Naive B cell (primary cell): ENCODE measurements around the gene ABCG1. TPM values are rescaled to one million over a fixed set of nuclear protein-coding genes. Genes with fewer than 3 reads are reported as not detected.

Source experiments
- ATAC-seq, 2 donors: fragments of 150-1000 bp; cut with Tn5 transposase; 2 replicates each; pipeline ENCODE4 v1.10.0; 2021; ENCODE audit warnings: low read depth in 2 of 2, mild to moderate bottlenecking in 2 of 2, moderate library complexity in 2 of 2
- DNase-seq: peaks from one replicate; pipeline ENCODE4 v3.0.0; 2022
- H3K27ac Mint-ChIP-seq, 6 donors: one replicate each; pipeline ENCODE4 v1.8.0; 2020 to 2022; ENCODE audit warnings: mild to moderate bottlenecking in 6 of 6, mixed read lengths in 6 of 6, moderate library complexity in 5 of 6, inconsistent platforms in 2 of 6
- H3K27me3 Mint-ChIP-seq, 3 donors: one replicate each; pipeline ENCODE4 v1.8.0; 2021 to 2022; ENCODE audit warnings: mixed read lengths in 3 of 3, mild to moderate bottlenecking in 1 of 3
- H3K36me3 Mint-ChIP-seq, 2 donors: one replicate each; pipeline ENCODE4 v1.8.0; 2020 to 2022; ENCODE audit warnings: mixed read lengths in 2 of 2, inconsistent platforms in 1 of 2, mild to moderate bottlenecking in 1 of 2
- H3K4me1 Mint-ChIP-seq, 3 donors: one replicate each; pipeline ENCODE4 v1.8.0; 2020 to 2022; ENCODE audit warnings: mixed read lengths in 3 of 3, inconsistent platforms in 1 of 3, mild to moderate bottlenecking in 1 of 3, moderate library complexity in 1 of 3
- H3K4me3 Mint-ChIP-seq, 8 donors: one replicate each; pipeline ENCODE4 v1.8.0; 2020 to 2022; ENCODE audit warnings: mild to moderate bottlenecking in 8 of 8, mixed read lengths in 8 of 8, moderate library complexity in 8 of 8, inconsistent platforms in 2 of 8
- H3K9me3 Mint-ChIP-seq, 7 donors: one replicate each; pipeline ENCODE4 v1.8.0; 2020 to 2022; ENCODE audit warnings: mixed read lengths in 7 of 7, mild to moderate bottlenecking in 5 of 7, inconsistent platforms in 2 of 7, moderate library complexity in 1 of 7
- polyA plus RNA-seq, 6 donors: library from polyadenylated mRNA; unstranded; fragments of 300-500 nt; fragmentation: Illumina TruSeq; gene quantifications; one replicate each; pipeline ENCODE4 v1.2.3, GENCODE V29; 2021; ENCODE audit warnings: low read depth in 6 of 6

The ABCG1 gene
- polyA plus RNA-seq, 6 donors from 2014 or later = 20.7 to 34.3 (median 25.1) TPM

- peak overlapping the region; percentile 97 to 100 (median 99) for H3K27ac Mint-ChIP-seq
- H3K9me3 Mint-ChIP-seq = no peaks in the 10 kb centered on the region
- ATAC-seq (peak; percentile 59 to 63), DNase-seq (peak; percentile 90)
- H3K4me1 Mint-ChIP-seq = peaks cover 53 to 90% (median 80%) of the 10 kb centered on the region in 3 donors
- H3K27me3 Mint-ChIP-seq = no peaks in the 10 kb centered on the region
- H3K4me3 Mint-ChIP-seq = peak overlapping the region; percentile 74 to 92 (median 84)
- no peaks in the 10 kb centered on the region for H3K36me3 Mint-ChIP-seq
Observed at GRCh38 chr21:42233067-42233961, 14.4 kb downstream of the ABCG1 start.

GRCh38 chr21:42234041-42234440, 15.1 kb downstream of the ABCG1 start:
- DNase-seq (no peak), ATAC-seq (no peak)
- Mint-ChIP-seq H3K4me3 (peak overlapping the region; percentile 76 to 92 (median 86)), H3K36me3 (no peaks in the 10 kb centered on the region), H3K27ac (peak overlapping the region; percentile 97 to 100 (median 99)), H3K9me3 (no peaks in the 10 kb centered on the region), H3K27me3 (no peaks in the 10 kb centered on the region), H3K4me1 (peaks cover 56 to 90% (median 79%) of the 10 kb centered on the region in 3 donors)

DNA sequence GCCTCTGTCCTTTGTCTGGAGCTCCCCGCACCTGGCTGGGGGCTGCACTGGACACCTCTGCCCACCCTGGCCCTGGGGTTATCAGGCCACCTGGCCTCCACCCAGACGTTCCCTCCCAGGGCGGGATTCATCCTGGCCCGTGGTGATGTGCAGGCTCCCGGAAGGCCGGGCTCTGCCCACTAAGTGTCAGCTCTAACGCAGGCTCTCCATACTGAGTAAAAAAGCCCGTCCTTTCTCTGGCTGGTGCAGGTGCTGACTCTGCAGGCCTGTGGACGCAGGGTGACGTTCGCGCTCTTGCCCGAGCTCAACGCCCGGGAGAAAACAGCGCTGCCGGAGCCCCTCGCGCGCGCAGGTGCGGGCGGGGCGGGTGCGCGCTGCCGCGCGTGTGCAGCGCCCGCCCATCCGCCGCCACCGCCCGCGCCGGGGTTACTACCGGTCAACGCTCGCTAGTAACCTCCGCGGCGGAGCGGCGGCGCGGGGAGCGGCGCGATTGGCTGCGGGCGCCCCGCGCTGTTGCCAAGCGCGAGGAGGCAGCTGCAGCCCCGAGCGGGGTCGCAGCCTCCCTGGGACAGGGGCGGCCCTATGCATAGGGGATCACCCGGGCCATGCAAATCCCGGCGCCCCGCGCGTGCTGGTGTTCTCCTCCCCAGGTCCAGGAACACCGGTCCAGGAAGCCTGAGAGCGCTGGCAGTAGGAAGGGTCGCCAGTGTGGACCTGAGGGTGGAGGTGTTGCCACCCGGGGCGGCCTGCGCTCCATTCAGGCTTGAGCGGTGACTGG, 15.7 kb downstream of the ABCG1 start:
- peak overlapping the region; percentile 97 to 100 (median 99) for H3K27ac Mint-ChIP-seq
- ATAC-seq (peak; percentile 57 to 59), DNase-seq (peak; percentile 91)
- H3K36me3 Mint-ChIP-seq = no peaks in the 10 kb centered on the region
- no peaks in the 10 kb centered on the region for H3K9me3 Mint-ChIP-seq
- H3K4me1 Mint-ChIP-seq = peaks cover 56 to 86% (median 78%) of the 10 kb centered on the region in 3 donors
- peak overlapping the region; percentile 76 to 92 (median 87) for H3K4me3 Mint-ChIP-seq
- H3K27me3 Mint-ChIP-seq = no peaks in the 10 kb centered on the region

DNA sequence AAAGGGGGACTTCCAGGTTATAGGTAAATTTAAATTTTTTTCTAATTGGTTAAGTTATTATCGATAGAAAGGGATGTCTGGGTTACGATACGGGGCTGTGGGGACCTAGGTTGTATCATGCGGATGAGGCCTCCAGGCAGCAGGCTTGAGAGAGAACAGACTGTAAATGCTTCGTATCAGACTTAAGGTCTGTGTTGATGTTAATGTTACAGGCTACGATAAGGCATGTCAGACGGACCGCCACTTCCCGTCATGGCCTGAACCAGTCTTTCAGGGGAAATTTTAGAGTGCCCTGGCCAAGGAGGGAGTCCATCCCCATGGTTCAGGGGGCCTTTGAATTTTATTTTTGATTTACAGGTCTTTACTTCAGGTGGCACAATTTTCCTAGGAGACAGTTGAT, 16.7 kb downstream of the ABCG1 start:
- no peak for ATAC-seq
- Mint-ChIP-seq H3K27me3 (no peaks in the 10 kb centered on the region), H3K9me3 (no peaks in the 10 kb centered on the region), H3K27ac (peak overlapping the region; percentile 93 to 98 (median 96)), H3K4me3 (peak overlapping the region in 7 of 8 donors; percentile 76 to 89 (median 85)), H3K4me1 (peaks cover 56 to 85% (median 78%) of the 10 kb centered on the region in 3 donors), H3K36me3 (no peaks in the 10 kb centered on the region)
- DNase-seq = no peak

- peak overlapping the region in 7 of 8 donors; percentile 76 to 89 (median 85) for H3K4me3 Mint-ChIP-seq
- H3K27ac Mint-ChIP-seq = peak overlapping the region; percentile 93 to 98 (median 96)
- peaks cover 56 to 82% (median 74%) of the 10 kb centered on the region in 3 donors for H3K4me1 Mint-ChIP-seq
Observed at GRCh38 chr21:42236014-42236413, 17.1 kb downstream of the ABCG1 start.

GRCh38 chr21:42236693-42237092, 17.8 kb downstream of the ABCG1 start:
- peak overlapping the region; percentile 78 to 98 (median 94) for H3K27ac Mint-ChIP-seq
- H3K36me3 Mint-ChIP-seq = no peaks in the 10 kb centered on the region
- H3K9me3 Mint-ChIP-seq = no peaks in the 10 kb centered on the region
- peak overlapping the region in 7 of 8 donors; percentile 63 to 85 (median 83) for H3K4me3 Mint-ChIP-seq
- no peak for ATAC-seq
- DNase-seq = no peak
- no peaks in the 10 kb centered on the region for H3K27me3 Mint-ChIP-seq
- H3K4me1 Mint-ChIP-seq = peaks cover 56 to 75% (median 68%) of the 10 kb centered on the region in 3 donors

More at GRCh38 chr21:42236014-42236413, 17.1 kb downstream of the ABCG1 start:
- ATAC-seq = no peak
- Mint-ChIP-seq H3K27me3 (no peaks in the 10 kb centered on the region), H3K9me3 (no peaks in the 10 kb centered on the region), H3K36me3 (no peaks in the 10 kb centered on the region)
- DNase-seq = no peak

- DNase-seq (no peak), ATAC-seq (no peak)
- Mint-ChIP-seq H3K27me3 (no peaks in the 10 kb centered on the region), H3K9me3 (no peaks in the 10 kb centered on the region), H3K27ac (peak overlapping the region in 4 of 6 donors; percentile 78 to 98 (median 95)), H3K4me3 (peak overlapping the region in 6 of 8 donors; percentile 12 to 84 (median 64)), H3K4me1 (peaks cover 58 to 74% (median 71%) of the 10 kb centered on the region in 3 donors), H3K36me3 (no peaks in the 10 kb centered on the region)
Observed at GRCh38 chr21:42237161-42237560, 18.2 kb downstream of the ABCG1 start.

GRCh38 chr21:42237577-42237976, 18.6 kb downstream of the ABCG1 start:
- Mint-ChIP-seq H3K4me3 (peak overlapping the region in 4 of 8 donors; percentile 12 to 83 (median 46)), H3K9me3 (no peaks in the 10 kb centered on the region), H3K27me3 (no peaks in the 10 kb centered on the region), H3K27ac (peak overlapping the region in 3 of 6 donors; percentile 94 to 98 (median 96)), H3K4me1 (peaks cover 58 to 74% (median 71%) of the 10 kb centered on the region in 3 donors), H3K36me3 (no peaks in the 10 kb centered on the region)
- DNase-seq (no peak), ATAC-seq (no peak)

DNA sequence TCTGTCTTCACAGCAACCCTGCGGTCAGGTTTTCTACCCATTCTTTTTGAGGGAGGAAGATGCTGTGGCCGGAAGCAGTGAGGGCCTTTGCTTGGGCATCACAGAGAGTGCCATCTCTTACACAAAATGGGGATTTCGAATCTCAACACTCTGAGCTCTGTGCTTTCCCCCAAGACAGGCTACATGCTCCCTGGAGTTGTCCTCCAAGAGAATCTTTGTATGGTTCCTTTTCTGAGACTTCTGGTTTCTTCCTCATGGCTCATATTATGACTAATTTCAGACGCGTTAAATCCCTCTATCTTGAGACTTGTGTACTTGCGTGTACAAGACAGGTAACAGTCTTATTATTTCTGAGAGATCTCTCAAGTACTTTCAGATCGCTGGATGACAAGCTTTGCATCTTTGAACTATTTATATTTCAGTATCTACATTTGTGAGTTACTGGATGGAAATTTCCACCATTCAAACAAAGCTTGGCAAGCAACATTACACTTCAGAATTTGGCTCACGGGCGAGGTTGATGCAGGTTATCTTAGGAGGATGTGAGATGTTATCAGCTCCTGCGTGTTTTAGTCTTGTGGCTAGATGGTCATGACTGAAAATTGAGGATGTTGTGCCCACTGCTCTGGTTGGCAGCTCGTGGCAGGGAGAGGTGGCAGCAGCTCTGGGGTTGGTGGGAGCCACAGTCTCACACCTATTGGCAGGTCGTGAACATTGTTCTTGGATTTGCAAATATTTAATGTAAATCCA, 19.4 kb downstream of the ABCG1 start:
- no peaks in the 10 kb centered on the region for H3K27me3 Mint-ChIP-seq
- peak overlapping the region in 3 of 8 donors; percentile 12 to 46 (median 42) for H3K4me3 Mint-ChIP-seq
- ATAC-seq = no peak
- no peak for DNase-seq
- H3K27ac Mint-ChIP-seq = peak overlapping the region in 5 of 6 donors; percentile 30 to 81 (median 71)
- H3K36me3 Mint-ChIP-seq = no peaks in the 10 kb centered on the region
- no peaks in the 10 kb centered on the region for H3K9me3 Mint-ChIP-seq
- peaks cover 56 to 74% (median 69%) of the 10 kb centered on the region in 3 donors for H3K4me1 Mint-ChIP-seq

GRCh38 chr21:42239556-42239955, 20.6 kb downstream of the ABCG1 start:
- Mint-ChIP-seq H3K36me3 (no peaks in the 10 kb centered on the region), H3K4me3 (no peak overlapping the region), H3K27ac (peak overlapping the region in 1 of 6 donors; percentile 18), H3K27me3 (no peaks in the 10 kb centered on the region), H3K9me3 (no peaks in the 10 kb centered on the region), H3K4me1 (peaks cover 47 to 69% (median 57%) of the 10 kb centered on the region in 3 donors)
- no peak for DNase-seq
- no peak for ATAC-seq

DNA sequence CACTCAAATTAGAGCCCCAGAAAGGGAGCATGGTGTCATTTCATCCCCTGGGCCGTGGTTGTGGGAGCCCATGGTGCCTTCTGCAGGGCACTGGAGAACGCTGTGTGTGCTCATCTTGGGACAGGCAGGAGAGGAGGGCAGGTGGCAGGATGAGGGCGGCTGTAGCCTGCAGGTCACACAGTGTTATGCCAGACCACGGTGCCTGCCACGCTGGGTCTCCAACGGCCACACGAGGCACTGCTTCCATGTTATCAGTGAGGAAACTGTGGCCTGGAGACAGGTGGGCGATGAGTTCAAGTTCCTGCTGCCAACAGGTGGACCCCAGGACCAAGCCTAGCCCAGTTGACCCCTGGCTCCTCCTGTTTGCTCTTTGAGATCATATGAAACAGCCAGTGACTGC, 21.0 kb downstream of the ABCG1 start:
- DNase-seq = no peak
- Mint-ChIP-seq H3K27ac (peak overlapping the region in 2 of 6 donors; percentile 24 to 58), H3K4me1 (peaks cover 44 to 68% (median 54%) of the 10 kb centered on the region in 3 donors)

DNA sequence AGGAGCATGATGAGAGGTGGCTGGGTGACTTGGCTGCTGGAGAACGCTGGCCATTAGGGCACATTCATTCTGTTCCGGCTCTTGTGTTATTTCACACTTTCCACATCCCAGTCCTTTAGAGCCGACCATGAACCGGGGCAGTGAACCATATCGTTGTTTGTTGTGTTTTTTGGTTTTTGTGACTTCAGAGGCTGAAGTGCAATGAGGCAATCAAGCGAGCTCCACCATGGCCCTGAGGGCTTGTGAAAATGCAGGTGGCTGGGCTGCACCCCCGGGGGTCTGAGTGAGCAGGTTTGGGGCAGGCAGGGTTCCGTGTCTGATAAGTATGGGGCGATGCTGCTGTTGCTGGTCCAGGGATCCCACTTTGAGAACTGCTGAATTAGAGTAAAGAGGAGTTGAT, 23.7 kb downstream of the ABCG1 start:
- DNase-seq (peak; percentile 47), ATAC-seq (peak; percentile 65 to 74)
- Mint-ChIP-seq H3K27ac (peak overlapping the region in 5 of 6 donors; percentile 2 to 76 (median 20)), H3K36me3 (peaks cover 0 to 12% of the 10 kb centered on the region in 2 donors), H3K4me3 (peak overlapping the region in 7 of 8 donors; percentile 2 to 74 (median 35)), H3K27me3 (no peaks in the 10 kb centered on the region), H3K4me1 (peaks cover 37 to 54% (median 49%) of the 10 kb centered on the region in 3 donors), H3K9me3 (no peaks in the 10 kb centered on the region)

More for the DNA sequence above, 21.0 kb downstream of the ABCG1 start:
- Mint-ChIP-seq H3K36me3 (peaks cover 0 to under 1% of the 10 kb centered on the region in 2 donors), H3K4me3 (no peak overlapping the region), H3K27me3 (no peaks in the 10 kb centered on the region), H3K9me3 (no peaks in the 10 kb centered on the region)
- ATAC-seq = no peak
